GM11168 (cell line): ENCODE data around the gene ERFL.
"Not testable (repeated sequence)": the region's sequence is repeated elsewhere in the genome, so short reads cannot be mapped to it uniquely, and the experiment has no call there.

Source experiments
- in situ Hi-C: fragments of 300-500 bp; cut with MboI; formaldehyde crosslinking; loops from one replicate; pipeline ENCODE4 v1.12.0; 2022; ENCODE audit warnings: low sequenced_read_pairs; ENCODE audit not compliant: unreplicated experiment

ERFL gene

DNA sequence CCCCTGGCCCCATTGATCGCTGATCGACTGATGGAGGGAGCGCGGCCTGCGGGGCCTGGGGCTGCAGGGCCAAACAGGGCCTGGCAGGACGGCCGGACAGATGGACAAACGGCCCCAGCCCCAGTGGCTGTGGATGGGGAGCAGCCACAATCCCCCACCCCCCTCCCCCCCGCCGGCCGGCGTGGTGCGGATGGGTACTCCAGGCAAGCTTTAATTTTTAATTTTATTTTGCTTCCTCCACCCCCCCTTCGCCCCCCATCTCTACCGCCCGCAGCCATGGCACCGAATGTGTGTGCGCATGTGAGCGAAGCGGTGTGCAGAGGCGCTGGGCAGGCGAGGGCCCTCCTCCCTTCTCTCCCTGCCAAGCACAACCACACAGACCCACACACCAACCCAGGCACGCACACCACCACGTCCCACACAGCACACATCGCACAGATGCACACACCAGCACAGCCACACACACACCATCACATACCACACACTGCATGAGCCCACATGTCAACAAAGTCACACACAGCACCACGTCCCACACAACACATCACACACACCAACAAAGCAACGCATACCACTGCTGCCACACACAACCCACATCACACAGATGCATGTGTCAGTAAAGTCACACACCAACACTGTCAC is 12.4 kb downstream of the ERFL start:
- in situ Hi-C loops, result no loop called here

DNA sequence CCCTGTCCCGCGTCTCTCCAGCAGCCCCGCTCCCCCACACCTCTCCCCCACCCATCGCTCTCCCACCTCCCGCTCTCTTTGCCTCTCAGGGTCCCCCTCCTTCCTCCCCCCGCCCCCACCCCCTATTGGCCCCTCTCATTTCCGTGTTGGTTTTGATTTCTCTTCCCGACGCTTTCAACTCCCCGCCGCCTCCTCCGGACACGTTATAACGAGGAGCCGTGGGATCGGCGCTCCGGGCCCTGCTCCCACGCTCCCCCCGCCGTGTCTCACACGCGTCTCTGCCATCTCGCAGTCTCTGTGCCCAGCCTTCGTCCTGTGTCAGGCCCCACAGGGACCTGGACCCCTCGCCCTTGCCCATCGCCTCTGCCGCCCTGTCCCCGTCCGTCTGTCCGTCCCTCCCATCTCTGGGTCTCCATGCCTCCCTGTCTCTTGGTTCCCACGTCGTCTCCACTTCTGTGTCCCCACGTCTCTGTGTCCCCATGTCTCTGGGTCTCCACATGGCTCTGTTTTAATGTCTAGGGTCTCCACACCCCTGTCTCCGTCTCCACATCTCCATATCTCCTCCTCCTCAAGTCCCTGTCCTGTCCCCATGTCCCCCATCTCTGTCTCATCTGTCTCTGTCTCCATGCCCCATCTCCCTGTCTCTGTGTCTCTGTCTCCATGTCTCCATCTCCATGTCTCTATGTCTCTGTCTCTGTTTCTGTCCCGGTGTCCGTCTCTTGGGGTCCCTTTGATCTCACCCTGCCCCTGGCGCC is 13.1 kb downstream of the ERFL start:
- in situ Hi-C loops, result no loop called here

DNA sequence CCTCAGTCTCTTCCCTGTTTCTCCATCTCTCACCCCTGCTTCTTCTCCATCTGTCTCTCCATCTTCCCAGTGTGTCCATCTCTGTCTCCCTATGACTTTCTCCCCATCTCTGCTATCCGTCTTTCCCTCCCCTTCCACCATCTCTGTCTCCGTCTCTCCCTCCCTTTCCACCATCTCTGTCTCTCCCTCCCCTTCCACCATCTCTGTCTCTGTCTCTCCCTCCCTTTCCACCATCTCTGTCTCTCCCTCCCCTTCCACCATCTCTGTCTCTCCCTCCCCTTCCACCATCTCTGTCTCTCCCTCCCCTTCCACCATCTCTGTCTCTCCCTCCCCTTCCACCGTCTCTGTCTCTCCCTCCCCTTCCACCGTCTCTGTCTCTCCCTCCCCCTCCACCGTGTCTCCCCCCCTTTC is 13.8 kb downstream of the ERFL start:
- in situ Hi-C loops, result not testable (repeated sequence)

DNA sequence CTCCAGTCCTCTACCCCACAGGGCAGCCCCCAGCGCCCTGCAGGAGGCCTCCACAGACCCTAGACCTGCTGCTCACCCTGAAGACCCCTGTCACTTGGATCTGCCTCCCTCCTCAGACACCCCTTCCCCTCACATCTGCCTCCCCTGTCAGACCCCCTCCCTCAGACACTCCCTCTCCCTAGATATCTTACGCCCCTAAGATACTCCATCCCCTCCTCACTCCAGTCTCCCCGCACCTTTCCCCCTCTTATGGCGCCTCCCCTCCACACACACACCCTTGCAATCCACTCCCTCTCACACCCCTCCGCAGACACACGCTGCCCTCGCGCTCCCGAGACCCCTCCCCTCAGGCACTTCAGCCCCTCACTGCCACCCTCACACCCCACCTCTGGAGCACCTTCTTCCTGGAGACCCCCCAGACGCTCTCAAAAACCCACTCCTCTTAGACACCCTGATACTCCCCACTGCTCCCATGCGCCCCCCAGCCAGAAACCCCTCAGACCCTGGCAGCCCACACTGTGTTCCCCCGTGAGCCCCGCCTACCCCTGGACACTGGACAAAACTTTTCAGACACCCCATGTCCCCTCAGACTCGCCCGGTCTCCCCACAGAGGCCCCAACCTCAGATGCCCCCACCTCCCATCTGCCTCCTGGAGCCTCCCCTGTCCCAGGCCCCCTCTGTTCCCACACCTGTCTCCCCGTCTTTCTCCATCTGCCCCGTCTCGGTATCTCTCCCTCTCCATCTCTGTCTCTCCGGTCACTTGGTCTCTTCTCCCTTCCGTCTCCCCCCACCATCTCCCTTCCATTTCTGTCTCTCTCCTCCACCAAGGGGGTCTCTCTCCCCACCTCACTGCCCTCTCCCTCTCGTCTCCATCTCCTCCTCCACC is 14.5 kb downstream of the ERFL start:
- in situ Hi-C loops, result no loop called here

DNA sequence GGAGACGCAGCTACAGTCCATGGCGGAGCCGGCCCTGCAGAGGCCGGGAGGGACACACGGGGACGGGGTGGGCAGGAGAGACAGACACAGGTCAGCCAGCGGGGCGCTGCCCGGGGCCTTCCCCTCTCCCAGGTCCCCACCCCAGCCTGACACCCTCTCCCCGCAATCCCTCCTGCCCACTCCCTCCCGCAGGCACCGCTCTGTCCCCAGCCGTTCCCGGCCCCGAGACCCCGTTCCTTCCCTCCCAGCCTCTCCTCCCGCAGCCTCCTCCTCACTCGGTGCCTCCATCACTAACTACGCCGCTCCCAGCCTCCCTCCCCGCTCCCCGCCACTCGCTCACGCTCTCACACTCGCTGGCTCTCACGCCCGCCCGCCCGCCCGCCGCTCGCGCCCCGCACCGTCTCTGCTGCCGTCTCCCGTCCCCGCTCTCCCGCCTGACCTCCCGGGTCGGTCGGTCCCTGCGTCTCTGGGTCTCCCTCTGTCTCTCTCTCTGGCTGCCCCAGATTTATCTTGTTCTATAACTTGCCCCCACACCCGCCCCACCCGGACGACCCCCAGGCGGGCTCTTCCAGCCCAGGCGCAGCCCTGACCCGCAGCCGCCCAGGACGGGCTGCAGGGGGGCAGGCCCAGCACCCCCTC is 15.2 kb downstream of the ERFL start:
- in situ Hi-C loops, result no loop called here

DNA sequence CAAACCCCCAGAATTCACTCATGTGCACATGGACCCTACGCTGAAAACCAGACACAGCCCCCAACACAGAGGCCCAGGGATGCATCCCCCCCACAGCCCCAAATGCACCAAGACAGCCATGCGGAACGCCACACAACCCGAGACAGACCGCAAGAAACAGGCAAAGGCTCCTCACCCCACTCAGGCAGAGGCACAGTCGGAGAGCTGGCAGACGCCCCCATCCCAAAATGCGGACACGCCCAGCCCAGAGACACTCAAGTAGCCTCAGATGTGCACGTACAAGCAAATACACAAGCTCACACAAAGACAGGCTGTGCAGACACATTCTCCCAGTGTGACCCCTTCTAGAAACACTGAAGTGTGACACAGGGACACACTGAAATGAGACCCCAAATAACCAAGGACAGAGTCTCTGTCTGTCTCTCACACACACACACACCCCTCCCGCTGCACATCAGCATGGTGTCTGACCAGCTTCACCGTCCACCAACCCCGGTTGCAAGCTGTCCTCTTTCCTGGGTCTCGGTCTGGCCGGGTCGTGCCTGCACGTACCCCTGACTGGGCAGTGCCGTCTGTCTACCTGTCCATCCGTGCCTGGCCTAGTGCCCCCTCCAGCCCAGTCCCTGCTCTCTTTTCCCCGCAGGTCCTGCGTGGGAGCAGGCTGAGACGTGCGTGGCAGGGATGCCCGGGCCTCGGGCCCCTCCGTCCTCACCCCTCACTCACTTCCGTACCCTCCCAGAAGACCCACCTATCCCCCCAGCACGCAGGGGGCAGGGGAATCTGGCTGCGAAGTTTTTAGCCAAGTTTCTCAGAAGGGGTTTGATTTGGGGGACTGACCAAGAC is 16.1 kb downstream of the ERFL start:
- in situ Hi-C loops, result no loop called here

DNA sequence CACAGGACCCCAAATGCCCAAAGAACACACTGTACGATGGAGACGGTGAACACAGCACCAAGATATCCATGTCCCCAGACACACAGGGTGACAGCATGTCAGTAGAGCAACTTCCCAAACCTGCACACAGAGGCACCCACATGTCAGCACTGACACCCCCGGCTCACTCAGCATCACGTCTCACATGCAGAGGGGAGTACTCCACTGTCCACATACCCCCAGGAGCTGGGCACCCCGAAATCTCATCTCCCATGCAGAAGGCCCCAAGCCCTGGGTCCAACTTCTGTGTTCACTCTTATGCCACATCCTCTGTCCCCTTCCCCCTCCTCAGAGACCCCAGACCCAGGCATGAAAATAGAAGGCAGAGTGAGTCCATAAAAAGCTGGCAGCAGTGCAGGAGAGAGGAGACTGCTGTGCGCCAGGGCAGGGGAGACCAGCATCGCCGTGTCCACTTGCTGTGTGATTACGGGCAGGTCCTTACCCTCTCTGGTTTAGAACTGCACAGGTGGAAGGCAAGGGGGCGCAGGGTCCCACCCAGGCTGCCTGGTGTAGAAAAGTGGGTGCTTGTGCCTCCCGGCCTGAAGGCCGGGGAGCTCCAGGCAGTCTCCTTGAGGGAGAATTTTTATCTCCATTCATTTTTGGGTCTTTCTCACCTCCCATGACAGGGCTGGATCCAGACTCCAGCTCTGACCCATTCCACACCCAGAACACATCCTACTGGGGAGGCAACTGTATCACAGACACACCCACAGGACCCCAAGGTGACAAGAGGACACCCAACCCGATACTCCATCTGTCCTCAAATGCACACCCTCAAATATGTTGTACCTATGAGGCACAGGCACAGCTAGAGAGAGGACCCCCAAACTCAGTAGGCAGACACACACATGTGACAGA is 17.0 kb downstream of the ERFL start:
- in situ Hi-C loops, result no loop called here

DNA sequence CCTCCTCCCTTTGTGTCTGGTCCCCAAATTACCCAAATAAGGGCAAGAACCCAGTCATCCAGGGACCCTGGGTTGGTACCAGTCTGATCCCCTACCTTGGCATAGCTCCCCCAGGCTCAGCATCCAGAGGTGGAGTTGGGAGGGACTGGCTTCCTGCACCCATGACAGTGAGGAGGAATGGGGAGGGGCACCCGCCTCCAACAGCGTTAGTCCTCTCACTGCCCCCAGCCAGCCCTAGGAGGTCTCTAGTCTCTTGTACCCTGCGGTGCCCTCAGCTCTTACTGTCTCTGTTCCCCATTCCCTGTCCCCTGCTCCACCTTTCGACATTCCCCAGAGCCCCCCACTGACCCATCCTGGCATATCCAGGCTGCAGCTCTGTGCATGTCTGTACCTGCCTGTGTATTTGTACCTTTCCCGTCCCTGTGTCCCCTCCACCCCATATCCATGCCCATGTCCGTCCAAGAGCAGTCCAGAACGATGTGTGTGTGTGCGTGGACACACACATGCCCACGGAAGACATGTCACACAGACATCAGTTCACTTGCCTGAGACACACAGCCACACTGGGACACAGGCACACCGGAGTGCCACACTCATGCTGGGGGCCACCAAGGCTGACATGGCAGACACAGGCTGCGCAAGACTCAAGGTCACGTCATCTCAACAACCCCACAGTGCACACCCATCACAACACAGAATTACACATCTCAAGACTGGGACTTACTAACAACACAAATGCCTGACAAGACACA is 17.8 kb downstream of the ERFL start:
- in situ Hi-C loops, result no loop called here

DNA sequence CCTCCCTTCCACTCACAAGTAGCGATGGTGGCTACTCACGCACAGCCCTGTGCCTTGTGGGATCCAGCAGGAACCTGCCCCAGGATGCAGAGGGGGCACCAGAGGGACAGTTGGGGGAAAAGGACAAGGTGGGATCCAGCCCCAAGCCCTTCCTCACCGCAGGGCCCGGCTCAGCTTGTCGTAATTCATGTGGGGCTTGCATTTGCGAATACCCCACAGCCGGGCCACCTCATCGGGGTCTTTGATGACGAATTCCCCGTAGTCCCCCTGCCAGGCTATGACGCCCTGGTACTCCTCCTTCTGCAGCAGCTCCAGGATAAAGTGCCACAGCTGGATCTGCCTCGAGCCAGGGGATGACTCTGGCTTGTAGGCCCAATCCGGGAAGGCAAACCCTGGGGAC is 18.5 kb downstream of the ERFL start:
- in situ Hi-C loops, result no loop called here

DNA sequence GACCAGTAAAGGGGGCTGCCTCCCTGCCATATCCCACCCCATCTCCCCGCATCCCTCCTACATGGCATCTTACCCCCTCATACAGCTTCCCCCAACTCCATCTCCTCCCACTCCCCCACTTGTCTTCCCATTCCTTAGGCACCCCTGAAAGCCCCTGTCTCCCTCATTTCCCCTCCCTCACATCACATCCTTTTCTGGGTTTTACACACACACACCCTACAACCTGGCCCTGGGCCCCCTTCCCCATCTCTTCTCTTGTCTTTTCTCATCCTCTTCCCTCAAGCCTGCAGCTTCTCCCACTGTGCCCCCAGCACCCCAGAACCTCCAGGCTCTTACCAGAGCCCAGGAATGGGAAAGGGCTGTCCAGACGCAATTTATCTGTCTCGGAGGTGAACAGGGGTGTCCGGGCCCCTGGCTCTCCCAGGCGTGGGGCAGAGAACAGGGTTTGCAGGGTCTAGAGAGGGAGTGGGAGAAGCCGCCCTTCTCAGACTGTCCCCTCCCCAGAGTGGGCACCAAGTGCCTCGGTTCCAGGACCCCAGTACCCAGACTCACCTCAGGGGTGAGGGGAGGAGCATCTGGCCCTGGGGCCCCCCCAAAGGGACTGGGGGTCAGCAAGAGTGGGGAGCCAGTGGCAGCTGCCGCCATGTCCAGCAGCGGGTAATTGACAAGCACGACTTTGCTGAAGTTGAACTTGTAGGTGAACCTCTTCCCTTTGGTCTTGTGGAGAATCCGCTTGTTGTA is 19.4 kb downstream of the ERFL start:
- in situ Hi-C loops, result no loop called here

DNA sequence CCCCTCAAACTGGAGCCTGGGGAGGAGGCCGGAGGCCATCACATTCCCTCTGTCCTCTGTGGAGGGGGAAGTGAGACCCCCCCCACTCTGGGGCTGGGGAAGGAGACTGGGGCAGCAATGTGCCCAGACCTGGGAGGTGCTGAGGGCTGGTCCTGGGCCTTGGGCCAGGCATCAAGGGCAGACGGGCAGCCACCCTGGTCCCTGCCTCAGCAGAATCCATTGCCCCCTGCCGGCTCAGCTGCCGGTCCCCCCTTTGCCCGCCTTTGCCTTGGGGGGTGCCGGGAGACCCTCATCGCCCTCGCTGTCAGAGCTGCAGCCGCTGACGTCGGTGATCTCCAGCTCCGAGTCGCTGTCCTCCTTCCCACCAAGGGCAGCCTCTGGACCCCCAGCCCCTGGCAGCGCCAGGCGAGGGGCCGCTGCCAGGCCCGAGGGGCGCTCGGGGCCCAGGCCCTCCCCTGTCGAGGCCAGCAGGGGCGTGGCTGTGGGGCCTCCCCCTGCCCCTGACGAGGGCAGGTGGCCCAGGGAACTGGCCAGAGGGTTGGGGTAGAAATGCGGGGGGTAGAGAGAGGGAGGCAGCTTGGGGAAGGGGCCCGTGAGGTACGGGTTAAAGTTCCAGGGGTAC is 20.1 kb downstream of the ERFL start:
- in situ Hi-C loops, result no loop called here

DNA sequence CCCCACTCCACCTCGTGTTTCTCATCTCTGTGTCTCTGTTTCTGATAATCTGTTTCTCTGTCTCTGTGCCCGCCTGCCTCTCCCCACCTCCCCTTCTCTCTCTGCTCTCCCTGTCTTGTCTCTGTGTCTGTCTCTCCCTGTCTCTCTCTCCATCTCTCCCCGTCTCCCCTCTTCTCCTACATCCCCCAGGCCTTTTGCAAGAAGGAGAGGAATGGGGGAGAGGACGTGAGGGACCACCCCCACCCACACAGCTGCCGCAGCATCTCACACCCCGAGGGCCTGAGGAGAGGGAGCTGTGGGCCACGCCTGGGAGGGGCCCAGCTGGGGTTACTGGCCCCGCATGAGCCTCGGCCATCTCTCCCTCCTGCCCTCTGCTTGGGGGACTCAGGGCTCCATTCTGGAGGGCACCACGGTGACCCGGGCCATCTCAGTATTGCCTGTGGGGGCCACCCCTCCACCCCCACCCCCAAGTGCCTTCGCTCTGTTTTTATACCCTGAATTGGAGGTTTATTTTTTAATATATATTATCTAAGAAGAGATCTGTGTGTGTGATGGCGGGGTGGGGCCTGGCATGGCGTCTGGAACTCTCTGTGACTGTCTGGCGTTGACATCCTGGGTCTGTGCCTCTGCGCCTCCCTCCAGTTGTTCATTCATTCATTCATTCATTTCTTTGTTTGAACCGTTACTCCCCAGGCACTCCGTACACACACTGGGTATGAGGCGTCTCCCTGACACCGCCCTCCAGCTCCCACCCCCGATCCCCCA is 21.2 kb downstream of the ERFL start:
- in situ Hi-C loops, result no loop called here

DNA sequence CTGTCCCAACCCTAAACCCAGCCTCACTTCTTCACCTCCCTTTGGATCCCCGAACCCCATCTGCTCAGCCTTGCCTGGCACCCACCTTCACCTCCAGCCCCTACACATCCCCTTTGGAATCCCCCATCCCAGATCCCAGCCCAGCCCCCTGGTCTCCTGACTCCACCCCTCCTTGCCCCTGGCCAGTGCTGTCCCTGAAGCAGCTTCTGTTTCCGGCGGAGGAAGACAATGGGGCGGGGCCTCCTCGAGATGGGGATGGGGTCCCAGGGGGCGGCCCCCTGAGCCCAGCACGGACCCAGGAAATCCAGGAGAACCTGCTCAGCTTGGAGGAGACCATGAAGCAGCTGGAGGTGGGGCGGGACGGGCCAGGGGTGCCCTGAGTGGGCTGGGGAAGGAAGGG is 22.0 kb downstream of the ERFL start:
- in situ Hi-C loops, result no loop called here

DNA sequence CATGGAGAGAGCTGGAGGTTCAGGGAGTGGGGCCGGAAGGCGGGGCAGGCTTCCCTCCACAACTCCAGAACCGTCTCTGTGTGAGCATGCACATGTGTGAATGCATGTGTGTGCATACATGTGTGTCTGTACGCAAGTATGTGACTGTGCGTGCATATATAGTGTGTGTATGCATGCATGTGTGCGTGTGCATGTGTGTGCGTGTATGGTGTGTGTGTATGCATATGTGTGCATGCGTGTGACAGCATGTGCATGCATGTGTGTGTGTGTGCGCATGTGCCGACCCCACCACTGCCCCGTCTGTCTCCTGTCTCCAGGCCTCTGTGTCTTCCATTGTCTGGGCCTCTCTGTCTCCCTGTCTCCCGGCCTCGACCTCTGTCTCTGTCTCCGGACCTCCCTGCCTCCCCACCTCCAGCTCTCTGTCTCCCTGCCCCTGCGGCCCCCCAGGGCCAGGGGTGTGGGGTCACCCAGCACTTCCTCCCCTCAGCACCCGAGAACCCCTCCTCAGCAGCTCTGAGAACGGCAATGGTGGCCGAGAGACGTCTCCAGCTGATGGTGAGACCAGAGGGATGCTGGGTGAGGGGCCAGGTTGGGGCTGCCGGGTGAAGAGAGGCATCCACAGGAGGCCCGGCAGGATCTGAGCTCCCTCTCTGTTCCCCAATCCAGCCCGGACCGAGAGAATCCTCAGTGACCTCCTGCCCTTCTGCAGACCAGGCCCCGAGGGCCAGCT is 22.8 kb downstream of the ERFL start:
- in situ Hi-C loops, result no loop called here

DNA sequence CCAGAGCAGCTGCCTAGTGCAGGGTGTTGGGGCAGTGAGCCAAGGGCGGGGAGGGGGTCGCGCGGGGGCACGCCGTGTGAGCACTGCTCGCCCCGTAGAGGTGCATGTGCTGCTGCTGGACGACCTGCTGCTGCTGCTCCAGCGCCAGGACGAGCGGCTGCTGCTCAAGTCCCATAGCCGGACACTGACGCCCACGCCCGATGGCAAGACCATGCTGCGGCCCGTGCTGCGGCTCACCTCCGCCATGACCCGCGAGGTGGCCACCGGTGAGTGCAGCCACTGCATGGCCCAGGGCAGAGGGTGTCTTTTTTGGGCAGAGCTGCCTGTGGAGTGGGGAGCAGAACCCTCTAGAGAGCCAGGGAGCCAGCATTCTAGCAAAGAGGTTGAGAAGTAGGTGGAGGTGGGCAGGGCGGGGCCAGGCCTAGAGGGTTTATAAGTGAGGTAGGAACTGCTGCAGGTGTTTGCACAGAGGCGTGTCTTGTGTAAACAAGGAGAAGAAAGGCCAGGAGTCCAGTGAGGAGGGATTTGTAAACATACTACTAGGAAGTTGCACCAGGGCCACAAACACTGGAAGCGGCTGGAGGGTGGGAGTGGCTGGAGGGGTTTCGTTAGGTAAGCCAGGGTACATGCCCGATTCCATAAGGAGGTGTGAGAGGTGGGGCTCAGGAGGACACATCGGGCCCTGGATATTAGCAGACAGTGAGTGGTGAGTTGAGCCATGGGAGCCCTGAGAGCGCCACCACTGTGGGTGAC is 24.0 kb downstream of the ERFL start:
- in situ Hi-C loops, result no loop called here
